NB4 (cell line): Measurements from ENCODE around the gene LRRN1.

Experiments
- CTCF ChIP-seq: IDR thresholded peaks from one replicate; pipeline ENCODE4 v1.5.1; 2012; ENCODE audit warnings: low read depth, low read length
- POLR2A ChIP-seq: IDR thresholded peaks from 2 replicates; pipeline ENCODE4 v1.6.1; 2011; ENCODE audit warnings: mild to moderate bottlenecking; ENCODE audit not compliant: insufficient read length; ENCODE audit errors: extremely low read depth

GRCh38 chr3:3817865-3818264, 18.6 kb downstream of the LRRN1 start:
- TF ChIP-seq CTCF = no peak
- TF ChIP-seq POLR2A = no peak
